ENCODE results near the gene KIAA2012.

The KIAA2012 gene

GRCh38 chr2:202072737-202073401 is at the start of gene KIAA2012:
Gene KIAA2012 (plus strand): TSS chr2:202073255. CDS start chr2:202073628, 373 bp downstream.
- no peak within 1 kb of the TSS for H3K4me3 ChIP-seq (ENCODE audit: low read depth, low read length)

GRCh38 chr2:202023904-202024266 is 49.2 kb upstream of the KIAA2012 start:
- H3K4me3 ChIP-seq (ENCODE audit: low read depth, low read length): no peak overlapping the region

- no peak overlapping the region for H3K4me3 ChIP-seq (ENCODE audit: low read depth, low read length)
Measured at GRCh38 chr2:202024871-202025270, 48.2 kb upstream of the KIAA2012 start.

GRCh38 chr2:202025816-202026215 is 47.2 kb upstream of the KIAA2012 start:
- H3K4me3 ChIP-seq (ENCODE audit: low read depth, low read length): no peak overlapping the region

- H3K4me3 ChIP-seq (ENCODE audit: low read depth, low read length): no peak overlapping the region
Measured at GRCh38 chr2:202026507-202026906, 46.5 kb upstream of the KIAA2012 start.

GRCh38 chr2:202030691-202031090 is 42.4 kb upstream of the KIAA2012 start:
- no peak overlapping the region for H3K4me3 ChIP-seq (ENCODE audit: low read depth, low read length)

GRCh38 chr2:202031246-202031951 is 41.7 kb upstream of the KIAA2012 start:
- peak overlapping the region; percentile 80 for H3K4me3 ChIP-seq (ENCODE audit: low read depth, low read length)

GRCh38 chr2:202032846-202033316 is 40.2 kb upstream of the KIAA2012 start:
- peak overlapping the region; percentile 80 for H3K4me3 ChIP-seq (ENCODE audit: low read depth, low read length)

GRCh38 chr2:202033317-202034248 is 39.5 kb upstream of the KIAA2012 start, which contains the start of gene FZD7:
Gene FZD7 (plus strand): TSS chr2:202033855. CDS start chr2:202034648, 793 bp downstream.
- peak within 1 kb of the TSS; percentile 80 for H3K4me3 ChIP-seq (ENCODE audit: low read depth, low read length)

GRCh38 chr2:202034249-202035088 is 38.6 kb upstream of the KIAA2012 start:
- peak overlapping the region; percentile 80 for H3K4me3 ChIP-seq (ENCODE audit: low read depth, low read length)

GRCh38 chr2:202035089-202035940 is 37.7 kb upstream of the KIAA2012 start:
- H3K4me3 ChIP-seq (ENCODE audit: low read depth, low read length): peak overlapping the region; percentile 80

- peak overlapping the region; percentile 80 for H3K4me3 ChIP-seq (ENCODE audit: low read depth, low read length)
Measured at GRCh38 chr2:202035941-202036372, 37.1 kb upstream of the KIAA2012 start.

- H3K4me3 ChIP-seq (ENCODE audit: low read depth, low read length): peak overlapping the region; percentile 80
Measured at GRCh38 chr2:202036601-202037037, 36.4 kb upstream of the KIAA2012 start.

GRCh38 chr2:202037086-202037485 is 36.0 kb upstream of the KIAA2012 start:
- peak overlapping the region; percentile 80 for H3K4me3 ChIP-seq (ENCODE audit: low read depth, low read length)

GRCh38 chr2:202038471-202039277 is 34.4 kb upstream of the KIAA2012 start:
- peak overlapping the region; percentile 80 for H3K4me3 ChIP-seq (ENCODE audit: low read depth, low read length)

GRCh38 chr2:202039278-202040078 is 33.6 kb upstream of the KIAA2012 start:
- no peak overlapping the region for H3K4me3 ChIP-seq (ENCODE audit: low read depth, low read length)

- H3K4me3 ChIP-seq (ENCODE audit: low read depth, low read length): no peak overlapping the region
Measured at GRCh38 chr2:202040079-202040844, 32.8 kb upstream of the KIAA2012 start.
